Bronchial epithelial cell (primary cell): ENCODE results near the gene DCDC1. TPM values are rescaled to one million over a fixed set of nuclear protein-coding genes. Genes with fewer than 3 reads are reported as not detected.
A peak's percentile ranks its signal among the peaks of the same experiment; 100 is the strongest.

Experiments
- DNase-seq: peaks from one replicate; pipeline ENCODE4 v3.0.0-alpha.2; 2010; ENCODE audit warnings: low read depth
- FAIRE-seq: peaks from 2 replicates; lab custom pipeline; 2011; peaks lifted over from hg19 to GRCh38; lab: Jason Lieb, UNC
- H3K27me3 ChIP-seq: 2 replicates; pipeline ENCODE4 v1.5.1; 2011; ENCODE audit warnings: low read length; ENCODE audit not compliant: control insufficient read depth, insufficient read depth
- H3K36me3 ChIP-seq: 2 replicates; pipeline ENCODE4 v1.5.1; 2011; ENCODE audit warnings: low read length; ENCODE audit not compliant: control insufficient read depth, insufficient read depth
- H3K4me3 ChIP-seq: 2 replicates; pipeline ENCODE4 v1.5.1; 2011; ENCODE audit warnings: mild to moderate bottlenecking, low read depth, low read length, control low read depth
- CTCF ChIP-seq: IDR thresholded peaks from 2 replicates; pipeline ENCODE4 v1.5.1; 2011; ENCODE audit warnings: mild to moderate bottlenecking, moderate library complexity, low read length, control low read depth, inconsistent platforms; ENCODE audit not compliant: insufficient read depth, severe bottlenecking
- total RNA-seq: library from RNA; depleted of rRNA; stranded (reverse); fragments of >200 nt; gene quantifications from 2 replicates; pipeline ENCODE4 v1.2.1, GENCODE V29; 2014

DCDC1 gene
- total RNA-seq, 1 donor from 2014 or later: not detected

GRCh38 chr11:30878400-30878799 is 491.1 kb downstream of the DCDC1 start:
- no peaks in the 10 kb centered on the region for H3K36me3 ChIP-seq

GRCh38 chr11:30876663-30877396 is 492.7 kb downstream of the DCDC1 start:
- TF ChIP-seq CTCF: no peak
- H3K36me3 ChIP-seq: no peaks in the 10 kb centered on the region
- H3K4me3 ChIP-seq: no peak overlapping the region
- H3K27me3 ChIP-seq: no peaks in the 10 kb centered on the region
- FAIRE-seq: no peak
- peak; percentile 16 for DNase-seq

More at GRCh38 chr11:30878400-30878799, 491.1 kb downstream of the DCDC1 start:
- Histone ChIP-seq H3K27me3 (no peaks in the 10 kb centered on the region), H3K4me3 (no peak overlapping the region)
- no peak for TF ChIP-seq CTCF
- no peak for FAIRE-seq
- DNase-seq: no peak

- Histone ChIP-seq H3K27me3 (no peaks in the 10 kb centered on the region), H3K4me3 (no peak overlapping the region), H3K36me3 (no peaks in the 10 kb centered on the region)
- TF ChIP-seq CTCF: no peak
- DNase-seq (no peak), FAIRE-seq (no peak)
These were observed 493.3 kb downstream of the DCDC1 start for GRCh38 chr11:30876228-30876627.

GRCh38 chr11:30875806-30876205 is 493.7 kb downstream of the DCDC1 start:
- TF ChIP-seq CTCF: no peak
- Histone ChIP-seq H3K4me3 (no peak overlapping the region), H3K27me3 (no peaks in the 10 kb centered on the region), H3K36me3 (no peaks in the 10 kb centered on the region)
- DNase-seq (no peak), FAIRE-seq (no peak)

GRCh38 chr11:30873924-30874610 is 495.5 kb downstream of the DCDC1 start:
- no peaks in the 10 kb centered on the region for H3K36me3 ChIP-seq
- TF ChIP-seq CTCF: no peak
- no peak overlapping the region for H3K4me3 ChIP-seq
- DNase-seq (no peak), FAIRE-seq (no peak)
- no peaks in the 10 kb centered on the region for H3K27me3 ChIP-seq
